Ishikawa (cell line): ENCODE measurements around the gene LIME1.

Source experiments
- CEBPB ChIP-seq: IDR thresholded peaks from 2 replicates; pipeline ENCODE4 v1.6.1; 2012
- EGR1 ChIP-seq: IDR thresholded peaks from 2 replicates; pipeline ENCODE4 v1.6.1; 2012
- EP300 ChIP-seq: IDR thresholded peaks from 2 replicates; pipeline ENCODE4 v1.6.1; 2012; ENCODE audit warnings: borderline replicate concordance
- TAF1 ChIP-seq: IDR thresholded peaks from 2 replicates; pipeline ENCODE4 v1.6.1; 2012; ENCODE audit warnings: low read depth, mild to moderate bottlenecking
- TF ChIP-seq, protein P1 (sequence below): IDR thresholded peaks from 2 replicates; pipeline ENCODE4 v1.6.1; 2012; ENCODE audit warnings: low read depth, mild to moderate bottlenecking

DNA sequence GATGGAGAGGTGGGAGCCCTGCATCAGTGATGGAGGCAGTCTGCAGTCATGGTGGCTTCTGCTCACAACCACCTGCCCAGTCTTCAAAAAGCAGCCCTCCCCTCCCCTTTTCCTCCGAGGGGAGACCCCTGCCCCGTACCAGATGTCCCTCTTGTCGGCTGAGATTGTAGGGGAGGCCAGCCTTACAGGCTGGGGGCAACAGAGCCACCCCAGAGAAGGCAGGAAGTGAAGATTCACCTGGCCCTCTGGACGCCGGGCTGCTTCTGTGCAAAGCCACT is 35.5 kb upstream of the LIME1 start:
- TF ChIP-seq CEBPB (no peak), TAF1 (no peak), EP300 (no peak), EGR1 (no peak)
- TF ChIP-seq, protein P1, sequence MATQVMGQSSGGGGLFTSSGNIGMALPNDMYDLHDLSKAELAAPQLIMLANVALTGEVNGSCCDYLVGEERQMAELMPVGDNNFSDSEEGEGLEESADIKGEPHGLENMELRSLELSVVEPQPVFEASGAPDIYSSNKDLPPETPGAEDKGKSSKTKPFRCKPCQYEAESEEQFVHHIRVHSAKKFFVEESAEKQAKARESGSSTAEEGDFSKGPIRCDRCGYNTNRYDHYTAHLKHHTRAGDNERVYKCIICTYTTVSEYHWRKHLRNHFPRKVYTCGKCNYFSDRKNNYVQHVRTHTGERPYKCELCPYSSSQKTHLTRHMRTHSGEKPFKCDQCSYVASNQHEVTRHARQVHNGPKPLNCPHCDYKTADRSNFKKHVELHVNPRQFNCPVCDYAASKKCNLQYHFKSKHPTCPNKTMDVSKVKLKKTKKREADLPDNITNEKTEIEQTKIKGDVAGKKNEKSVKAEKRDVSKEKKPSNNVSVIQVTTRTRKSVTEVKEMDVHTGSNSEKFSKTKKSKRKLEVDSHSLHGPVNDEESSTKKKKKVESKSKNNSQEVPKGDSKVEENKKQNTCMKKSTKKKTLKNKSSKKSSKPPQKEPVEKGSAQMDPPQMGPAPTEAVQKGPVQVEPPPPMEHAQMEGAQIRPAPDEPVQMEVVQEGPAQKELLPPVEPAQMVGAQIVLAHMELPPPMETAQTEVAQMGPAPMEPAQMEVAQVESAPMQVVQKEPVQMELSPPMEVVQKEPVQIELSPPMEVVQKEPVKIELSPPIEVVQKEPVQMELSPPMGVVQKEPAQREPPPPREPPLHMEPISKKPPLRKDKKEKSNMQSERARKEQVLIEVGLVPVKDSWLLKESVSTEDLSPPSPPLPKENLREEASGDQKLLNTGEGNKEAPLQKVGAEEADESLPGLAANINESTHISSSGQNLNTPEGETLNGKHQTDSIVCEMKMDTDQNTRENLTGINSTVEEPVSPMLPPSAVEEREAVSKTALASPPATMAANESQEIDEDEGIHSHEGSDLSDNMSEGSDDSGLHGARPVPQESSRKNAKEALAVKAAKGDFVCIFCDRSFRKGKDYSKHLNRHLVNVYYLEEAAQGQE, result no peak
